Ectodermal cell (in vitro differentiated cells): Measurements from ENCODE around the gene SEL1L2.

Experiments used
- H3K27ac ChIP-seq: 2 replicates; pipeline ENCODE4 v1.7.0; 2013; ENCODE audit warnings: mild to moderate bottlenecking, low read depth, low read length; ENCODE audit not compliant: insufficient read depth, poor library complexity, severe bottlenecking
- H3K27me3 ChIP-seq: 2 replicates; pipeline ENCODE4 v1.7.0; 2013; ENCODE audit warnings: mild to moderate bottlenecking, low read length; ENCODE audit not compliant: insufficient read depth, control insufficient read depth, poor library complexity, severe bottlenecking
- H3K36me3 ChIP-seq: one replicate; pipeline ENCODE4 v1.7.0; 2013; ENCODE audit warnings: low read length; ENCODE audit not compliant: control insufficient read depth, insufficient read depth
- H3K4me1 ChIP-seq: one replicate; pipeline ENCODE4 v1.7.0; 2013; ENCODE audit warnings: low read length; ENCODE audit not compliant: control insufficient read depth, insufficient read depth
- H3K4me3 ChIP-seq: 2 replicates; pipeline ENCODE4 v1.7.0; 2013; ENCODE audit warnings: low read depth, low read length, control low read depth; ENCODE audit not compliant: insufficient read depth
- H3K9me3 ChIP-seq: 2 replicates; pipeline ENCODE4 v1.7.0; 2013; ENCODE audit warnings: mild to moderate bottlenecking, low read length, moderate library complexity; ENCODE audit not compliant: control insufficient read depth
- WGBS, 2 experiments: methylation state at CpG; one replicate each; pipeline ENCODE4 v1.1.7; 2013; ENCODE audit warnings: missing lambda C conversion rate in 2 of 2; 5-methylcytosine and 5-hydroxymethylcytosine counted together

The SEL1L2 gene

GRCh38 chr20:13857961-13858360 is 132.5 kb downstream of the SEL1L2 start:
- H3K27me3 ChIP-seq, result no peaks in the 10 kb centered on the region
- WGBS, 2 experiments, result 92 to 97% methylated on average over 7 of the region's 7 CpGs

GRCh38 chr20:13857304-13857703 is 133.1 kb downstream of the SEL1L2 start:
- Histone ChIP-seq H3K27ac (no peak overlapping the region), H3K36me3 (no peaks in the 10 kb centered on the region), H3K9me3 (no peaks in the 10 kb centered on the region), H3K4me1 (no peaks in the 10 kb centered on the region), H3K4me3 (no peak overlapping the region), H3K27me3 (no peaks in the 10 kb centered on the region)
- 90 to 93% methylated on average over 3 of the region's 3 CpGs for WGBS, 2 experiments

More at GRCh38 chr20:13857961-13858360, 132.5 kb downstream of the SEL1L2 start:
- no peaks in the 10 kb centered on the region for H3K36me3 ChIP-seq
- no peak overlapping the region for H3K27ac ChIP-seq
- H3K4me3 ChIP-seq, result no peak overlapping the region
- no peaks in the 10 kb centered on the region for H3K4me1 ChIP-seq
- H3K9me3 ChIP-seq, result no peaks in the 10 kb centered on the region

DNA sequence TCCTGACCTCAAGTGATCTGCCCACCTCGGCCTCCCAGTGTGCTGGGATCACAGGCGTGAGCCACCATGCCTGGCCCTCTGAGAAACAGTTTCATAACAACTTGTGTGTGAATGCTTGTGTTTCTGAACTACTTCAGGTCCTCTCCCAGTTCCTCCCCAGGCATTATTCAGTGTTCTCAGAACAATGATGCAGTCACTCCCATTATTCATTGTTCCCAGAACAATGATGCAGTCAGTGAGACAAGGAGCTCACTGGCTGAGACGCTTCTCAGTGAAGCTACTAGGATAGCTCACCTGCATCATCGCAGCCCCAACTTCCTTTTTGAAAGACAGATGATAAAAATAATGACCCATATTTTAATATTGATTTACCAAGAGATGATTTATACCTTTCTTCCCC is 134.1 kb downstream of the SEL1L2 start:
- Histone ChIP-seq H3K4me3 (no peak overlapping the region), H3K27ac (no peak overlapping the region), H3K27me3 (no peaks in the 10 kb centered on the region), H3K9me3 (no peaks in the 10 kb centered on the region), H3K4me1 (no peaks in the 10 kb centered on the region), H3K36me3 (no peaks in the 10 kb centered on the region)
- WGBS, 2 experiments, result 80 to 90% methylated on average over 3 to 4 of the region's 4 CpGs

GRCh38 chr20:13855613-13856012 is 134.8 kb downstream of the SEL1L2 start:
- 95 to 97% methylated on average over 4 of the region's 4 CpGs for WGBS, 2 experiments
- Histone ChIP-seq H3K27me3 (no peaks in the 10 kb centered on the region), H3K4me3 (no peak overlapping the region), H3K36me3 (no peaks in the 10 kb centered on the region), H3K9me3 (no peaks in the 10 kb centered on the region), H3K27ac (no peak overlapping the region), H3K4me1 (no peaks in the 10 kb centered on the region)

DNA sequence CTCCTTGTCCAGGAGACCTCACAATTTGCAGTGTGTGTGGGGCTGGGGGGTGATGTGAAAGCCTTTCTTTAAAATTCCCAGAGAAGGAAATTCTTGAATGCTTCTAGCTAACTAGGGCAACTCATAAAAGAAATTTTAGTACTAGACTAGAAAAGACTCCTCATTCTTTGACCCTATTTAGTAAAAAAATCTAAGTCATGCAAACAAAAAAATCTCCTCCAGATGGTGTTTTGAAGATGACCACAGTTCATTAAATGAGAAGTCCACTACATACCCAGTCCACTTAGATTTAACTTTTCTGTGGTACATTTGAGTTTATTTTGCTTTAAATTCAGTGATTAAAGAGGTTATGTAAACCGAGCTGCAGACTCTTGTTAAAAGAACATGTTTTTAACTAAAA is 138.1 kb downstream of the SEL1L2 start:
- Histone ChIP-seq H3K27me3 (no peaks in the 10 kb centered on the region), H3K27ac (no peak overlapping the region), H3K36me3 (no peaks in the 10 kb centered on the region), H3K9me3 (no peaks in the 10 kb centered on the region), H3K4me1 (no peaks in the 10 kb centered on the region), H3K4me3 (no peak overlapping the region)
- 91 to 100% methylated on average over 1 of the region's 1 CpG for WGBS, 2 experiments

- Histone ChIP-seq H3K27me3 (no peaks in the 10 kb centered on the region), H3K4me3 (no peak overlapping the region), H3K4me1 (no peaks in the 10 kb centered on the region), H3K27ac (no peak overlapping the region), H3K9me3 (no peaks in the 10 kb centered on the region), H3K36me3 (no peaks in the 10 kb centered on the region)
- WGBS, 2 experiments, result 94 to 100% methylated on average over 2 of the region's 2 CpGs
These were observed 139.1 kb downstream of the SEL1L2 start for GRCh38 chr20:13851279-13851678.

DNA sequence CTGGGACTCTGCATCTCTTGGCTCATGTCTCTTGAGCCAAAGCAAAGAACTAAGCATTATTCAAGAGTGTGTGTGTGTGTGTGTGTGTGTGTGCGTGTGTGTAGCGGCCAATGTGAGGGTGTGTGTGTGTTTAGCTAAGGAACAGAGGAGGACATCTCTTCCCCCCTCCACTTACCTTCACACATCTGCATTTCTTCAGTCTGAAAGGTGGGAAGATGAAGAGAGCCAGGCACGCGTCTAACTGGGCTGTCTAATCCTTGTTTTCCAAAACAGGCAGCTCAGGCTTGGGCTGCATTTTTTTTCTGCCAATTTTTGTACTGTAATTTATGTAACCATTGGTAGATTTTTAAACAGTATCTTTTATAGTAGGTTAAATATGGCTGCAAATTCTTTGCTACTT is 146.1 kb downstream of the SEL1L2 start:
- Histone ChIP-seq H3K4me1 (peaks cover 2% of the 10 kb centered on the region), H3K4me3 (no peak overlapping the region), H3K36me3 (no peaks in the 10 kb centered on the region), H3K27me3 (no peaks in the 10 kb centered on the region), H3K27ac (no peak overlapping the region), H3K9me3 (no peaks in the 10 kb centered on the region)
- WGBS, 2 experiments, result 92 to 97% methylated on average over 2 of the region's 4 CpGs

DNA sequence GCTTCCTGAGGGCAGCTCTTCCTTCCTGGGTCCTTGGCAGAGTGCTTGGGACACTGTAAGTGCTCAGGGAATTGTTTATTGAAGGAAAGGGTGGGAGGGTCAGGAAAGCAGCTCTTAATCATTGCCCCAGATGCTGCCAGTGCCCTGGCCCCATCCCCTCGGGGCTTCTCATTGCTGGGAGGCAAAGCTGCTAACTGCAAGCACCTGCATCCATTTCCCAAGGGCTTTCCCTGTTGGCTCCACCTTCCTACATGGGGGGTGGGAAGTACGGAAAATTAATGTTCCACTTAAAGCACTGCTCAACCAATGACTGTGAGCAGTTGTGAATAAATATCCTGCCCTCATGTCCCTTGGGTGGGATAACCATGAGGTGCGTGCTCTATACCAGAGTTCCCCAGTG is 149.2 kb downstream of the SEL1L2 start:
- H3K27ac ChIP-seq, result no peak overlapping the region
- peaks cover 2% of the 10 kb centered on the region for H3K4me1 ChIP-seq
- no peaks in the 10 kb centered on the region for H3K36me3 ChIP-seq
- H3K9me3 ChIP-seq, result no peaks in the 10 kb centered on the region
- 94 to 95% methylated on average over 3 of the region's 3 CpGs for WGBS, 2 experiments
- no peak overlapping the region for H3K4me3 ChIP-seq
- H3K27me3 ChIP-seq, result no peaks in the 10 kb centered on the region

GRCh38 chr20:13840093-13840465 is 150.3 kb downstream of the SEL1L2 start:
- H3K4me1 ChIP-seq, result peaks cover 2% of the 10 kb centered on the region
- H3K27me3 ChIP-seq, result no peaks in the 10 kb centered on the region
- no peaks in the 10 kb centered on the region for H3K9me3 ChIP-seq
- WGBS, 2 experiments, result 82 to 90% methylated on average over 4 of the region's 4 CpGs
- no peaks in the 10 kb centered on the region for H3K36me3 ChIP-seq
- no peak overlapping the region for H3K27ac ChIP-seq
- H3K4me3 ChIP-seq, result no peak overlapping the region

DNA sequence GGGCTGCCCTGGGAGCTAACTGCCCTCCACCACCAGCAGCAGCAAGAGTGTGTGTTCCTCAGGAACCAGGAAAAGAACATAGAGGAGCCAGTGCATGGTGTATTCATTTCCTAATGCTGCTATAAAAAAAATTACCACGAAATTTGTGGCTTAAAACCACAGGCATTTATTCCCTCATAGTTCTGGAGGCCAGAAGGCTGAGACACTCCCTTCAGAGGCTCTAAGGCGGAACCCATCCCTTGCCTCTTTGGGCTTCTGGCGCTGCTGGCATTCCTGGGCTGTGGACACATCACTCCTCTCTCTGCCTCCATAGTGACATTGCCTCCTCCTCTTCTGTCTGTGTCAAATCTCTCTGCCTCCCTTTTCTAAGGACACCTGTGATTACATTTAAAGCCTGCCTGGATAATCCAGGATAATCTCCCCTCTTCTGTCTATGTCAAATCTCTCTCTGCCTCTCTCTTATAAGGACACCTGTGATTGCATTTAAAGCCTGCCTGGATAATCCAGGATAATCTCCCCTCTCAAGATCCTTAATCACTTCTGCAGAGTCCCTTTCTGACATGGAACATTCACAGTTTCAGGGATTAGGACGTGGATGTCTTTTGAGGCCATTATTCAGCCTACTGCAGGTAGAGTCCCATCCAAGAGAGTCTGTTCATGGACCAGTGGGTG is 150.9 kb downstream of the SEL1L2 start:
- no peak overlapping the region for H3K4me3 ChIP-seq
- H3K27ac ChIP-seq, result no peak overlapping the region
- H3K9me3 ChIP-seq, result no peaks in the 10 kb centered on the region
- H3K27me3 ChIP-seq, result no peaks in the 10 kb centered on the region
- 77 to 83% methylated on average over 4 of the region's 4 CpGs for WGBS, 2 experiments
- no peaks in the 10 kb centered on the region for H3K36me3 ChIP-seq
- H3K4me1 ChIP-seq, result peaks cover 2% of the 10 kb centered on the region

GRCh38 chr20:13838664-13839063 is 151.8 kb downstream of the SEL1L2 start:
- Histone ChIP-seq H3K27ac (no peak overlapping the region), H3K36me3 (no peaks in the 10 kb centered on the region), H3K4me3 (no peak overlapping the region), H3K4me1 (peaks cover 2% of the 10 kb centered on the region), H3K9me3 (no peaks in the 10 kb centered on the region), H3K27me3 (no peaks in the 10 kb centered on the region)
- 96 to 97% methylated on average over 7 of the region's 7 CpGs for WGBS, 2 experiments
